Neural cell (in vitro differentiated cells): ENCODE results near the gene SLIT3. TPM values are rescaled to one million over a fixed set of nuclear protein-coding genes. Genes with fewer than 3 reads are reported as not detected.

Source experiments
- H2AFZ ChIP-seq: fragments of 200-600, 300-800 bp; sonication (generic), shearing (Covaris generic); 2 replicates; pipeline ENCODE4 v1.6.0; 2014; ENCODE audit warnings: low read depth, mild to moderate bottlenecking, antibody characterized with exemption, low read length, moderate library complexity
- H3F3A ChIP-seq: fragments of 200-600 bp; shearing (Covaris generic); 2 replicates; pipeline ENCODE4 v1.6.1; 2016; ENCODE audit warnings: mild to moderate bottlenecking, moderate library complexity, mixed read lengths, antibody characterized with exemption, low read length; ENCODE audit not compliant: insufficient read depth, poor library complexity, severe bottlenecking
- H3K27ac ChIP-seq: fragments of 200-600, 300-800 bp; sonication (generic), shearing (Covaris generic); 2 replicates; pipeline ENCODE4 v1.5.1; 2014; ENCODE audit warnings: mild to moderate bottlenecking, low read length, moderate library complexity
- H3K27me3 ChIP-seq: fragments of 300-800, 200-600 bp; sonication (generic), shearing (Covaris generic); 2 replicates; pipeline ENCODE4 v1.6.0; 2014; ENCODE audit warnings: mild to moderate bottlenecking, low read depth, low read length, moderate library complexity; ENCODE audit not compliant: insufficient read depth
- H3K36me3 ChIP-seq: fragments of 300-800, 200-600 bp; sonication (generic), shearing (Covaris generic); 2 replicates; pipeline ENCODE4 v1.5.1; 2014; ENCODE audit warnings: mild to moderate bottlenecking, antibody characterized with exemption, low read length, moderate library complexity; ENCODE audit not compliant: insufficient read depth
- H3K4me2 ChIP-seq: fragments of 300-800, 200-600 bp; sonication (generic), shearing (Covaris generic); 2 replicates; pipeline ENCODE4 v1.6.0; 2014; ENCODE audit warnings: mild to moderate bottlenecking, low read length
- H3K4me3 ChIP-seq: fragments of 300-800, 200-600 bp; sonication (generic), shearing (Covaris generic); 2 replicates; pipeline ENCODE4 v1.5.1; 2014; ENCODE audit warnings: mild to moderate bottlenecking, low read length, moderate library complexity
- H3K79me2 ChIP-seq: fragments of 200-600 bp; shearing (Covaris generic); replicated peaks from 2 replicates; pipeline ENCODE4 v1.6.0; 2014; ENCODE audit warnings: mild to moderate bottlenecking, low read length, moderate library complexity; ENCODE audit not compliant: insufficient read depth
- H3K9ac ChIP-seq: fragments of 300-800, 200-600 bp; sonication (generic), shearing (Covaris generic); 2 replicates; pipeline ENCODE4 v1.6.1; 2016; ENCODE audit warnings: mild to moderate bottlenecking, low read length, mixed read lengths
- H3K9me2 ChIP-seq: fragments of 200-600 bp; shearing (Covaris generic); 2 replicates; pipeline ENCODE4 v1.6.1; 2016; ENCODE audit warnings: mild to moderate bottlenecking, low read length, mixed read lengths; ENCODE audit not compliant: insufficient read depth
- H3K9me3 ChIP-seq: fragments of 200-600, 300-800 bp; sonication (generic), shearing (Covaris generic); 2 replicates; pipeline ENCODE4 v1.6.1; 2016; ENCODE audit warnings: mild to moderate bottlenecking, mixed run types, low read length, moderate library complexity, mixed read lengths
- H4K20me1 ChIP-seq: fragments of 200-600 bp; shearing (Covaris generic); 2 replicates; pipeline ENCODE4 v1.6.1; 2016; ENCODE audit warnings: mild to moderate bottlenecking, mixed run types; ENCODE audit not compliant: insufficient read depth
- CTCF ChIP-seq: fragments of 450-650 bp; IDR thresholded peaks from 2 replicates; pipeline ENCODE4 v1.5.1; 2014; ENCODE audit warnings: antibody characterized with exemption, mild to moderate bottlenecking, moderate library complexity; ENCODE audit not compliant: poor library complexity, severe bottlenecking
- EP300 ChIP-seq: fragments of 450-650 bp; conservative IDR thresholded peaks from 2 replicates; pipeline ENCODE4 v1.6.1; 2014; ENCODE audit warnings: antibody characterized with exemption, mild to moderate bottlenecking, moderate library complexity; ENCODE audit not compliant: poor library complexity, severe bottlenecking
- EZH2 ChIP-seq: fragments of 200-600, 300-800 bp; shearing (Covaris generic), sonication (generic); IDR thresholded peaks from 2 replicates; pipeline ENCODE4 v1.6.1; 2014; ENCODE audit warnings: antibody characterized with exemption, low read length, borderline replicate concordance, mild to moderate bottlenecking; ENCODE audit not compliant: insufficient read depth, poor library complexity, severe bottlenecking
- MXI1 ChIP-seq: fragments of 450-650 bp; conservative IDR thresholded peaks from 2 replicates; pipeline ENCODE4 v1.6.1; 2014; ENCODE audit warnings: antibody characterized with exemption, mild to moderate bottlenecking; ENCODE audit not compliant: poor library complexity, severe bottlenecking
- POLR2AphosphoS5 ChIP-seq: IDR thresholded peaks from 2 replicates; pipeline ENCODE4 v1.6.1; 2012
- RAD21 ChIP-seq: fragments of 450-650 bp; conservative IDR thresholded peaks from 2 replicates; pipeline ENCODE4 v1.6.1; 2014; ENCODE audit warnings: antibody characterized with exemption, mild to moderate bottlenecking, moderate library complexity
- REST ChIP-seq: IDR thresholded peaks from 2 replicates; pipeline ENCODE4 v1.6.1; 2012; ENCODE audit warnings: borderline replicate concordance
- SMC3 ChIP-seq: fragments of 450-650 bp; conservative IDR thresholded peaks from 2 replicates; pipeline ENCODE4 v1.6.1; 2014; ENCODE audit warnings: antibody characterized with exemption, mild to moderate bottlenecking, moderate library complexity; ENCODE audit not compliant: poor library complexity
- TAF1 ChIP-seq: IDR thresholded peaks from 2 replicates; pipeline ENCODE4 v1.6.1; 2012; ENCODE audit warnings: low read depth
- polyA plus RNA-seq: library from polyadenylated mRNA; depleted of rRNA; stranded (reverse); fragments of >200 nt; gene quantifications from 2 replicates; pipeline ENCODE4 v1.2.3, GENCODE V29; 2014

The SLIT3 gene
- polyA plus RNA-seq, 1 donor from 2014 or later, result 1.2 TPM

- Histone ChIP-seq H3K9me3 (no peaks in the 10 kb centered on the region), H3K9me2 (no peaks in the 10 kb centered on the region), H3F3A (no peaks in the 10 kb centered on the region), H2AFZ (no peak overlapping the region), H3K27me3 (no peaks in the 10 kb centered on the region), H4K20me1 (no peaks in the 10 kb centered on the region), H3K9ac (no peak overlapping the region), H3K79me2 (no peaks in the 10 kb centered on the region), H3K27ac (no peak overlapping the region), H3K36me3 (no peaks in the 10 kb centered on the region), H3K4me2 (no peak overlapping the region), H3K4me3 (no peak overlapping the region)
- TF ChIP-seq CTCF, result no peak
- no peak for TF ChIP-seq MXI1
- no peak for TF ChIP-seq SMC3
- no peak for TF ChIP-seq POLR2AphosphoS5
- no peak for TF ChIP-seq RAD21
- no peak for TF ChIP-seq EZH2
- TF ChIP-seq EP300, result no peak
- no peak for TF ChIP-seq REST
- TF ChIP-seq TAF1, result no peak
These were observed 28.8 kb downstream of the SLIT3 start for GRCh38 chr5:169272111-169272510.

GRCh38 chr5:169270827-169271226 is 30.1 kb downstream of the SLIT3 start:
- H3K9me2 ChIP-seq, result no peaks in the 10 kb centered on the region
- H4K20me1 ChIP-seq, result no peaks in the 10 kb centered on the region
- no peak overlapping the region for H3K4me2 ChIP-seq
- no peaks in the 10 kb centered on the region for H3K27me3 ChIP-seq
- no peak overlapping the region for H2AFZ ChIP-seq
- H3K79me2 ChIP-seq, result no peaks in the 10 kb centered on the region
- TF ChIP-seq TAF1, result no peak
- no peak for TF ChIP-seq EP300
- TF ChIP-seq MXI1, result no peak
- TF ChIP-seq POLR2AphosphoS5, result no peak
- no peak for TF ChIP-seq SMC3
- no peak for TF ChIP-seq RAD21
- no peak for TF ChIP-seq REST
- no peak for TF ChIP-seq EZH2
- TF ChIP-seq CTCF, result no peak
- no peak overlapping the region for H3K27ac ChIP-seq
- H3F3A ChIP-seq, result no peaks in the 10 kb centered on the region
- no peaks in the 10 kb centered on the region for H3K36me3 ChIP-seq
- no peak overlapping the region for H3K4me3 ChIP-seq
- H3K9ac ChIP-seq, result no peak overlapping the region
- H3K9me3 ChIP-seq, result no peaks in the 10 kb centered on the region
